ENCODE data around the gene COL15A1. TPM values are rescaled to one million over a fixed set of nuclear protein-coding genes. Genes with fewer than 3 reads are reported as not detected.

The COL15A1 gene
- total RNA-seq, 2 donors from 2014 or later, result 6.0 to 16.0 TPM

GRCh38 chr9:99034149-99034548 lies 90.4 kb downstream of the COL15A1 start:
- intact Hi-C loops (cut with DNase I), result no loop called here
- no peak overlapping the region for H3K27ac ChIP-seq
- DNase-seq, result no peak

GRCh38 chr9:99035313-99035712 lies 91.6 kb downstream of the COL15A1 start:
- Histone ChIP-seq H3K27me3 (no peaks in the 10 kb centered on the region), H3K27ac (no peak overlapping the region), H3K4me1 (no peaks in the 10 kb centered on the region), H3K9me3 (no peaks in the 10 kb centered on the region), H3K9ac (ENCODE audit: low read depth in 2 of 2, low read length in 2 of 2) (no peak overlapping the region), H3K4me3 (no peak overlapping the region), H3K36me3 (no peaks in the 10 kb centered on the region)
- intact Hi-C loops (cut with DNase I), result no loop called here
- no peak for DNase-seq
- TF ChIP-seq CTCF (IDR thresholded peaks at IDR 0.05), result no peak

More at GRCh38 chr9:99034149-99034548, 90.4 kb downstream of the COL15A1 start:
- H3K4me1 ChIP-seq, result no peaks in the 10 kb centered on the region
- H3K9ac ChIP-seq (ENCODE audit: low read depth in 2 of 2, low read length in 2 of 2), result no peak overlapping the region
- no peaks in the 10 kb centered on the region for H3K9me3 ChIP-seq
- H3K27me3 ChIP-seq, result no peaks in the 10 kb centered on the region
- H3K4me3 ChIP-seq, result no peak overlapping the region
- no peaks in the 10 kb centered on the region for H3K36me3 ChIP-seq
- TF ChIP-seq CTCF (IDR thresholded peaks at IDR 0.05), result no peak

- no peak for TF ChIP-seq CTCF (IDR thresholded peaks at IDR 0.05)
- DNase-seq, result no peak
- Histone ChIP-seq H3K9ac (ENCODE audit: low read depth in 2 of 2, low read length in 2 of 2) (no peak overlapping the region), H3K4me3 (no peak overlapping the region), H3K27me3 (no peaks in the 10 kb centered on the region), H3K4me1 (no peaks in the 10 kb centered on the region), H3K27ac (no peak overlapping the region), H3K9me3 (no peaks in the 10 kb centered on the region), H3K36me3 (no peaks in the 10 kb centered on the region)
- intact Hi-C loops (cut with DNase I), result no loop called here
These were observed 94.2 kb downstream of the COL15A1 start for GRCh38 chr9:99037769-99038483.

- Histone ChIP-seq H3K9me3 (no peaks in the 10 kb centered on the region), H3K4me1 (no peaks in the 10 kb centered on the region), H3K27me3 (no peaks in the 10 kb centered on the region), H3K27ac (no peak overlapping the region), H3K9ac (ENCODE audit: low read depth in 2 of 2, low read length in 2 of 2) (no peak overlapping the region), H3K4me3 (no peak overlapping the region), H3K36me3 (no peaks in the 10 kb centered on the region)
- intact Hi-C loops (cut with DNase I), result no loop called here
- no peak for DNase-seq
- TF ChIP-seq CTCF (IDR thresholded peaks at IDR 0.05), result no peak
These were observed 94.7 kb downstream of the COL15A1 start for GRCh38 chr9:99038484-99038820.

- Histone ChIP-seq H3K27me3 (no peaks in the 10 kb centered on the region), H3K9ac (ENCODE audit: low read depth in 2 of 2, low read length in 2 of 2) (no peak overlapping the region), H3K36me3 (no peaks in the 10 kb centered on the region), H3K9me3 (no peaks in the 10 kb centered on the region), H3K4me1 (no peaks in the 10 kb centered on the region), H3K4me3 (no peak overlapping the region), H3K27ac (no peak overlapping the region)
- intact Hi-C loops (cut with DNase I), result no loop called here
- DNase-seq, result no peak
- TF ChIP-seq CTCF (IDR thresholded peaks at IDR 0.05), result no peak
These were observed 95.9 kb downstream of the COL15A1 start for GRCh38 chr9:99039505-99040182.

Measured in colonic mucosa (tissue), 4 donors.